Activated CD4-positive, alpha-beta T cell treated with anti-CD3 and anti-CD28 coated beads for 48 hours (primary cell): Measurements from ENCODE around the gene CBLB.

Experiments
- DNase-seq: peaks from one replicate; pipeline ENCODE4 v3.0.0-alpha.2; 2020

The CBLB gene

GRCh38 chr3:105868742-105869530, at the start of gene CBLB:
TSS of gene CBLB (minus strand) at chr3:105869012. CDS start at chr3:105867577, 1,435 bp downstream.
- peak; percentile 88 for DNase-seq

- no peak for DNase-seq
These were observed 48.0 kb upstream of the CBLB start for GRCh38 chr3:105916767-105917166.

- DNase-seq = no peak
These were observed 46.7 kb upstream of the CBLB start for GRCh38 chr3:105915524-105915923.

GRCh38 chr3:105913616-105914015, 44.8 kb upstream of the CBLB start:
- DNase-seq = no peak

- DNase-seq = no peak
These were observed 44.1 kb upstream of the CBLB start for GRCh38 chr3:105912891-105913290.

- DNase-seq = no peak
These were observed 42.7 kb upstream of the CBLB start for GRCh38 chr3:105911496-105911895.

DNA sequence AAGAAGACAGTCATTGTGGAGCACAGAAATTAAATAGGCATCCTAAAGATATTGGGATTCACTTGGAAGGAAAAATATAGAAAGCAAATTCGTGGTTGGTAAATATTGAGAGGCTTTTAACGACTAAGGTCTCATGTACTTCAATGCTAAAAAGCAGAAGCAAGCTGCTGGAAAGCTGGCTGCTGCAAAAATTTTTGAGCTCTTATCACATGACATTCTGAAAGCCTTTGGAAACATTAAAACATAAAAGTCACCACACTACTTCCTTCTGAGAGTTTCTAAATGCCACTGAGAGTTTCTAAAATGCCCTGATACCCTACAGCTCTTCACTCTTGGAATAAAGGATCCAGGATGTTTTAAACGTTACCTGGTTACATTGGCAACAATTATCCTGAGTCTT, 39.0 kb upstream of the CBLB start:
- no peak for DNase-seq

- DNase-seq = no peak
These were observed 38.0 kb upstream of the CBLB start for GRCh38 chr3:105906836-105907235.

GRCh38 chr3:105906345-105906744, 37.5 kb upstream of the CBLB start:
- DNase-seq = no peak

DNA sequence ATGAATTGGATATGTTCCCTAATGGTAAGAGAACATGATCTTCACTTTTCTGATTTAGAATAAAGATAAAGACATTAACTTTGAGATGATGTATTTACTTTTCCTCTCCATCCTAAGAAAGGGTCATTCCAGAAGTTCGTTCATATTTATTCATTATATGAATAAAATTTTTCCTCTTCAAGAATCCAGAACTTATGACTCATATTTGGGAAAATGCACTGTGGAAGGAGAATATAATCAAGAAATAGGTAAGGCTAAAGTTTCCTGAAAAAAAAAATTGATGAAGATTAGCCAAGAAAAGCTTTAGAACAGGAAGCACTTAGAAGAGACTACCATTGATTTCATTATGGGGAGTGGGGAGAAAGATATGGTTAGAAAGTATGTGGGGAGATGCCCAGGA, 36.5 kb upstream of the CBLB start:
- DNase-seq = no peak

- no peak for DNase-seq
These were observed 36.0 kb upstream of the CBLB start for GRCh38 chr3:105904678-105905284.

- DNase-seq = no peak
These were observed 35.4 kb upstream of the CBLB start for GRCh38 chr3:105904251-105904650.

DNA sequence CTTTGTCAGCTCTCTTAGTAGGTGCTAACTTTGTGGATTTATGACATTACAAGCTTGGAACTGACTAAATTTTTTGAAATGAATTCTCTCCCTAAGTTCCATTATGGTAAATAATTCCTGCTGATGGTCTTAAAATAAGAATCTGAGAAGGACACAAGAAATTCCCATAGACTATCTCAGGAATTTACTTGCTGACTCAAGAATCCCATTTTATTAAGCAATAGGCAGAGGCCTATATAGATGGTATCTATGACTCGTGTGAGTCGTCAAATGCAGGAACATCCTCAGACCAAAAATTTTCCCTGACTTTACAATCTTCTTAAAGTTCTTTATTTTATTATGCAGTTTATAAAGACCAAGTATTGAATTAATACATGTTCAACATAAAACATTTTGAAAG, 30.7 kb upstream of the CBLB start:
- DNase-seq = no peak

DNA sequence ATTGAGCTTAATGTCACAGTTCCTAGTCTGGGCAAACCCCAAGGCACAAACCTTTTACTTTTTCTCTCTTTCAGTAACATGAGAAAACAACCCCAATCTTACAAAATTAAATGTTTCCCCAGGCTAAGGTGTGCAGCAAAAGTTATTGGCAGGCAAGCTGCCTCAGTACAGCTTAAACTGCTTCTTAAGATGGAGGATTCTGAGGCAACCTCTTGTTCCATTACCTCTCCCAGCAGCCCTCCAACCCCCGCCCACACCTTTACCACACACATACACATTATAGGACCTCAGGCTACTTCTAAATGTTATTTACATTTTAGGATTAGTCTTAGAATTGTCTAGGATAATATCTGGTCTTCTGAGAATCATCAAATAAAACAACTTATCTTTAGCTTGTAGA, 22.3 kb upstream of the CBLB start:
- peak; percentile 28 for DNase-seq

DNA sequence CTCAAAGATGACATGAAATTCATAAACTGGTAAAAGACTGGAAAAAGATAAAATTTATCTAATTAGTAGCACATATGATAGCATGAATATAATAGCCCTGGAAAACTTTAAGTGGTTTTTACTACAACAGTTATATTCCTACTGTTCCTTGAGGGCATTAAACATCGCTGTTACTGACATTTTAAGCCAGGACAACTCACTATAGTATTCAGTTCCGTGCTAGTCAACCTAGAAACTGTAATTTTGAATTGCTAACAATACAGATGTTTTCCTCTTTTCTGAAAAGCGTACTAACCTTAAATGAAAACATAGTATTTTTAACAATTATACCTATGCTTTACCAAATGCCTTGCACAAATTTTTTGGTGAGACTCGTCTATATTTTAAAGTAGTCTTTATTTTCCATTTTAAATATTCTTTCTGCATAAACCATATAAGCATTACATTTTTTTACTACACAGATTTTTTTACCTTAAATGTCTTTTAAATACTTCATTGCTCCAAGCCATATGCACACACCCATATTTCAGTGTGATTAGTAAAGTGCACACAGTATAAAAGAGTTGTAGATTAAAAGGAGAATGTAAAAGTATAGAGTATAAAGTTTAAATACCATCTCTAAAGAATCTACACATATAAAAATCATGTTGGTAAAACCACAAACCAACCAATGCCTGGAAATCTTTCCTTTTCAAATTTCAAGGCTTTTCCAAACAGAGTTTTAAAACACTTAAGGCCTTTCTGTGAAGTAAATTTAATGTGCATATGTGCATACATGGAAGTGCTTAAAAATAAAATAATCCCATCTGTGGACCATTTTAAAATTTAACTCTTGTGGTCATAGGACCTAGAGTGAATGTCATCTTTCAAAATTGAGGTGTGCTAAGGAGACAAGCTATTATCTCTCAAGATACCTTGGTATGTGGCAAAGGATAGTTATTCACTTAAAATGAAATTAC, 20.1 kb upstream of the CBLB start:
- DNase-seq = no peak

GRCh38 chr3:105885256-105885655, 16.4 kb upstream of the CBLB start:
- no peak for DNase-seq

GRCh38 chr3:105883798-105884377, 15.1 kb upstream of the CBLB start:
- no peak for DNase-seq

- DNase-seq = no peak
These were observed 12.0 kb upstream of the CBLB start for GRCh38 chr3:105880681-105881290.

GRCh38 chr3:105878061-105878460, 9.2 kb upstream of the CBLB start:
- DNase-seq = no peak

DNA sequence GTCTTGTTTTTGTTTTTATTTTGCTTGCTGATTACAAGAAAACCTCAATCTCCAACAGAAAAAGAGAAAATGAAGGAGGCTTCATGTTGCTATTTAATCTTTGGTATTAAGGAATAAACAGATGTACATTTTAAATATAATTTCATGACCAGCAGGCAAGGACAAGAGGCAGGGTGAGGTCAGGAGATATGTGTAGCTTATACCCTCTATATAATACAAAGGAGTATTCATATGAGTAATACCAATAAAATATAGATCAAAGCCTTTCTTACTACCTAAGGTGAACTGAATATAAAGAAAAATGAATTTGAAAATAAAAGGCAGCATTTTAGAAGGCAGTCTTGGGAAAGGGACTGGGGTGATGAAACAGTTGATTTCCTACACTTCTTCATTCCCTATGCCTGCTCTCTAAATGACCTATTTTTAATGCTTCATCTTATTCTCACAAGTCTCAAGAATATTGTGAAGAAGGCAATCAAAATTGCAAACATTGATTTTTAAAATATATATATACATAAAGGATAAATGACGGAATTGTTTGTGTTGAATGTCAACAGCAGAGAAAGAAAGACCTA, 8.6 kb upstream of the CBLB start:
- no peak for DNase-seq

GRCh38 chr3:105876780-105877327, 8.0 kb upstream of the CBLB start:
- DNase-seq = no peak
